ENCODE measurements around the gene PNPLA7. TPM values are rescaled to one million over a fixed set of nuclear protein-coding genes. Genes with fewer than 3 reads are reported as not detected.
"Not testable (repeated sequence)": the region's sequence is repeated elsewhere in the genome, so short reads cannot be mapped to it uniquely, and the experiment has no call there.

PNPLA7 gene
- 1 to 10 TPM; 2.0 to 2.4 TPM for total RNA-seq
- 0.79 TPM for polyA plus RNA-seq

GRCh38 chr9:137550231-137550621 lies at the start of gene PNPLA7:
Gene PNPLA7, minus strand, starts transcription at chr9:137550402. Its CDS starts 205 bp downstream, at chr9:137550197.
- CTCF ChIA-PET = interaction anchor here (0.9 to 2.2 kb wide), 3 partner anchors 15 to 29 kb away, joined by 3 to 7 read pairs (median 3); no protein-coding TSS in a partner anchor
- peak within 1 kb of the TSS; percentile 51 for H3K27ac ChIP-seq (ENCODE audit: low read depth, low read length)
- no peaks in the 10 kb centered on the region for H3K27me3 ChIP-seq (ENCODE audit: insufficient read depth, low read length, poor library complexity, severe bottlenecking)
- H3K27me3 Mint-ChIP-seq = no peaks in the 10 kb centered on the region
- H3K4me3 ChIP-seq (ENCODE audit: low read length) = peak within 1 kb of the TSS; percentile 55
- peaks cover 14% of the 10 kb centered on the region for H3K4me1 ChIP-seq (ENCODE audit: insufficient read depth, low read length)
- H3K4me3 Mint-ChIP-seq = peak within 1 kb of the TSS; percentile 87 to 95 (median 90)
- H3K36me3 Mint-ChIP-seq = peaks cover 0 to 16% (median 3%) of the 10 kb centered on the region in 3 donors
- POLR2A ChIA-PET = no interaction called here
- DNase-seq = peak; percentile 13 to 64 (median 42)
- peaks cover 10 to 20% (median 13%) of the 10 kb centered on the region in 3 donors for H3K4me1 Mint-ChIP-seq
- H3K9me3 Mint-ChIP-seq = no peaks in the 10 kb centered on the region
- H3K9me3 ChIP-seq (ENCODE audit: low read length) = no peaks in the 10 kb centered on the region
- no peaks in the 10 kb centered on the region for H3K36me3 ChIP-seq (ENCODE audit: insufficient read depth, low read length)
- H3K27ac Mint-ChIP-seq = peak within 1 kb of the TSS; percentile 70 to 92 (median 84)

- Mint-ChIP-seq H3K36me3 (no peaks in the 10 kb centered on the region), H3K4me3 (no peak overlapping the region), H3K4me1 (peaks cover 0 to 8% (median 3%) of the 10 kb centered on the region in 3 donors), H3K27me3 (no peaks in the 10 kb centered on the region), H3K9me3 (no peaks in the 10 kb centered on the region), H3K27ac (peak overlapping the region in 1 of 8 donors; percentile 66)
- no peaks in the 10 kb centered on the region for H3K36me3 ChIP-seq (ENCODE audit: insufficient read depth, low read length)
- H3K27ac ChIP-seq (ENCODE audit: low read depth, low read length) = no peak overlapping the region
- no peaks in the 10 kb centered on the region for H3K4me1 ChIP-seq (ENCODE audit: insufficient read depth, low read length)
- POLR2A ChIA-PET = no interaction called here
- no peaks in the 10 kb centered on the region for H3K9me3 ChIP-seq (ENCODE audit: low read length)
- DNase-seq = no peak
- H3K27me3 ChIP-seq (ENCODE audit: insufficient read depth, low read length, poor library complexity, severe bottlenecking) = no peaks in the 10 kb centered on the region
- H3K4me3 ChIP-seq (ENCODE audit: low read length) = no peak overlapping the region
- CTCF ChIA-PET = no interaction called here
Observed at GRCh38 chr9:137598943-137599342, 48.7 kb upstream of the PNPLA7 start.

GRCh38 chr9:137596577-137596976 lies 46.4 kb upstream of the PNPLA7 start:
- DNase-seq; H3K27me3 ChIP-seq (ENCODE audit: insufficient read depth, low read length, poor library complexity, severe bottlenecking); H3K9me3 ChIP-seq (ENCODE audit: low read length); H3K36me3 Mint-ChIP-seq; H3K4me3 ChIP-seq (ENCODE audit: low read length); H3K9me3 Mint-ChIP-seq; H3K4me1 ChIP-seq (ENCODE audit: insufficient read depth, low read length); H3K4me3 Mint-ChIP-seq; H3K27ac Mint-ChIP-seq; H3K27ac ChIP-seq (ENCODE audit: low read depth, low read length); CTCF ChIA-PET; H3K36me3 ChIP-seq (ENCODE audit: insufficient read depth, low read length); H3K27me3 Mint-ChIP-seq; H3K4me1 Mint-ChIP-seq: not testable (repeated sequence)
- POLR2A ChIA-PET = interaction anchor here (0.6 kb wide), 1 partner anchor 19 kb away, joined by 3 read pairs; no protein-coding TSS in a partner anchor

- Mint-ChIP-seq H3K4me1 (peaks cover 5 to 16% (median 8%) of the 10 kb centered on the region in 3 donors), H3K27me3 (no peaks in the 10 kb centered on the region), H3K4me3 (peak overlapping the region in 5 of 7 donors; percentile 21 to 79 (median 44)), H3K36me3 (peaks cover 0 to 7% (median 0%) of the 10 kb centered on the region in 3 donors), H3K27ac (peak overlapping the region in 2 of 8 donors; percentile 23 to 46), H3K9me3 (no peaks in the 10 kb centered on the region)
- peaks cover under 1% of the 10 kb centered on the region for H3K36me3 ChIP-seq (ENCODE audit: insufficient read depth, low read length)
- no peaks in the 10 kb centered on the region for H3K9me3 ChIP-seq (ENCODE audit: low read length)
- DNase-seq = no peak
- H3K27ac ChIP-seq (ENCODE audit: low read depth, low read length) = no peak overlapping the region
- CTCF ChIA-PET = interaction anchor here (1.4 kb wide), 1 partner anchor 14 kb away, joined by 8 read pairs; the partner anchor contains the start of gene DPH7
- H3K27me3 ChIP-seq (ENCODE audit: insufficient read depth, low read length, poor library complexity, severe bottlenecking) = no peaks in the 10 kb centered on the region
- no peak overlapping the region for H3K4me3 ChIP-seq (ENCODE audit: low read length)
- POLR2A ChIA-PET = no interaction called here
- peaks cover 15% of the 10 kb centered on the region for H3K4me1 ChIP-seq (ENCODE audit: insufficient read depth, low read length)
Observed at GRCh38 chr9:137593176-137593575, 43.0 kb upstream of the PNPLA7 start.

GRCh38 chr9:137592767-137593166 lies 42.6 kb upstream of the PNPLA7 start:
- Mint-ChIP-seq H3K9me3 (no peaks in the 10 kb centered on the region), H3K36me3 (peaks cover 0 to 11% (median 3%) of the 10 kb centered on the region in 3 donors), H3K27me3 (no peaks in the 10 kb centered on the region), H3K4me1 (peaks cover 9 to 20% (median 11%) of the 10 kb centered on the region in 3 donors), H3K27ac (peak overlapping the region in 2 of 8 donors; percentile 23 to 46), H3K4me3 (peak overlapping the region in 5 of 7 donors; percentile 21 to 79 (median 44))
- POLR2A ChIA-PET = no interaction called here
- Histone ChIP-seq H3K27me3 (ENCODE audit: insufficient read depth, low read length, poor library complexity, severe bottlenecking) (no peaks in the 10 kb centered on the region), H3K9me3 (ENCODE audit: low read length) (no peaks in the 10 kb centered on the region), H3K27ac (ENCODE audit: low read depth, low read length) (no peak overlapping the region), H3K4me1 (ENCODE audit: insufficient read depth, low read length) (peaks cover 15% of the 10 kb centered on the region), H3K36me3 (ENCODE audit: insufficient read depth, low read length) (peaks cover 5% of the 10 kb centered on the region), H3K4me3 (ENCODE audit: low read length) (no peak overlapping the region)
- CTCF ChIA-PET = interaction anchor here (1.4 kb wide), 1 partner anchor 14 kb away, joined by 8 read pairs; the partner anchor contains the start of gene DPH7
- DNase-seq = no peak

GRCh38 chr9:137590469-137591383 lies 40.5 kb upstream of the PNPLA7 start, which contains the start of gene ZMYND19:
Gene ZMYND19, minus strand, starts transcription at chr9:137590512. Its CDS starts 249 bp downstream, at chr9:137590263.
- Mint-ChIP-seq H3K4me3 (peak within 1 kb of the TSS; percentile 91 to 99 (median 95)), H3K27ac (peak within 1 kb of the TSS; percentile 84 to 96 (median 94)), H3K9me3 (no peaks in the 10 kb centered on the region), H3K4me1 (peaks cover 11 to 22% (median 11%) of the 10 kb centered on the region in 3 donors), H3K27me3 (no peaks in the 10 kb centered on the region), H3K36me3 (peaks cover 4 to 31% (median 4%) of the 10 kb centered on the region in 3 donors)
- Histone ChIP-seq H3K9me3 (ENCODE audit: low read length) (no peaks in the 10 kb centered on the region), H3K27ac (ENCODE audit: low read depth, low read length) (peak within 1 kb of the TSS; percentile 59), H3K4me3 (ENCODE audit: low read length) (peak within 1 kb of the TSS; percentile 39), H3K27me3 (ENCODE audit: insufficient read depth, low read length, poor library complexity, severe bottlenecking) (no peaks in the 10 kb centered on the region), H3K36me3 (ENCODE audit: insufficient read depth, low read length) (peaks cover 17% of the 10 kb centered on the region), H3K4me1 (ENCODE audit: insufficient read depth, low read length) (peaks cover 15% of the 10 kb centered on the region)
- CTCF ChIA-PET = interaction anchor here (1.8 to 2.6 kb wide), 2 partner anchors 12 to 28 kb away, joined by 8 read pairs; partner anchors contain the start of genes DPH7 and EHMT1
- DNase-seq = peak; percentile 85 to 91 (median 89)
- POLR2A ChIA-PET = interaction anchor here (0.6 to 1.6 kb wide), 4 partner anchors 12 to 647 kb away, joined by 3 to 8 read pairs (median 6); partner anchors contain the start of genes ARRDC1 and EHMT1

GRCh38 chr9:137590123-137590468 lies 39.9 kb upstream of the PNPLA7 start:
- Histone ChIP-seq H3K4me1 (ENCODE audit: insufficient read depth, low read length) (peaks cover 15% of the 10 kb centered on the region), H3K36me3 (ENCODE audit: insufficient read depth, low read length) (peaks cover 17% of the 10 kb centered on the region), H3K27me3 (ENCODE audit: insufficient read depth, low read length, poor library complexity, severe bottlenecking) (no peaks in the 10 kb centered on the region), H3K4me3 (ENCODE audit: low read length) (no peak overlapping the region), H3K27ac (ENCODE audit: low read depth, low read length) (no peak overlapping the region), H3K9me3 (ENCODE audit: low read length) (no peaks in the 10 kb centered on the region)
- Mint-ChIP-seq H3K27ac (no peak overlapping the region), H3K4me1 (peaks cover 11 to 22% (median 11%) of the 10 kb centered on the region in 3 donors), H3K9me3 (no peaks in the 10 kb centered on the region), H3K27me3 (no peaks in the 10 kb centered on the region), H3K4me3 (peak overlapping the region in 1 of 7 donors; percentile 87), H3K36me3 (peaks cover 4 to 36% (median 4%) of the 10 kb centered on the region in 3 donors)
- ChIA-PET CTCF (interaction anchor here (1.8 to 2.6 kb wide), 2 partner anchors 11 to 29 kb away, joined by 8 read pairs; partner anchors contain the start of genes DPH7 and EHMT1), POLR2A (interaction anchor here (0.6 to 1.6 kb wide), 4 partner anchors 13 to 646 kb away, joined by 3 to 8 read pairs (median 6); partner anchors contain the start of genes ARRDC1 and EHMT1)
- DNase-seq = no peak
